ENCODE measurements around the gene GDF2.

DNA sequence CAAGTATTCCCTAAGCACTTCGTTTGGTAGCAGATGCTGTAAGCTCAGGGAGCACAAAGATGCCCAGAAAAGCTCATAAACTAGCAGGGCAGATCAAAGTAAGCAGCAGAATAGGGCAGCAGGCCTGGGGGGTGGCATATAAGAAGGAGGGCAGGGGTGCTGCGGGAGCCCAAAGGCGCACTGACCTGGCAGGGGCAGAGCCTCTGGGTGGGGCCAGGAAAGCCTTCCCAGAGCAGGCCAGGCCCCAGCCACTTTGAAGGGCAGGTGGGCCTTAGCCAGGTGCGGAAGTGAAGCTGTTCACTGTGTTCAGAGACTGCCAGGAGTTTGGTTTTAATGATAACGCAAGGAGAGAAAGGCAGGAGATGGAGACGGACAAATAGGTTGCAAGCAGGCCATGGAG lies 18.4 kb upstream of the GDF2 start:
- TF ChIP-seq CTCF (IDR thresholded peaks at IDR 0.05 in 2 of 3, conservative IDR thresholded peaks at IDR 0.05 in 1 of 3; ENCODE audit: control insufficient read depth in 2 of 3, extremely low read depth in 1 of 3, insufficient read depth in 1 of 3, low read depth in 3 of 3, low read length in 3 of 3) = no peak
- TF ChIP-seq RAD21 (IDR thresholded peaks at IDR 0.05; ENCODE audit: insufficient read depth, low read depth, low read length) = no peak
- TF ChIP-seq GABPA (IDR thresholded peaks at IDR 0.05; ENCODE audit: low read depth) = no peak
- no peak for TF ChIP-seq POLR2A (IDR thresholded peaks at IDR 0.05; ENCODE audit: low read depth, low read length)
- TF ChIP-seq E2F8 (IDR thresholded peaks at IDR 0.05; ENCODE audit: low read depth, partially characterized antibody) = no peak
- TF ChIP-seq CBFB (IDR thresholded peaks at IDR 0.05; ENCODE audit: low read depth) = no peak
- TF ChIP-seq EP300 (IDR thresholded peaks at IDR 0.05; ENCODE audit: borderline replicate concordance in 1 of 2, control insufficient read depth in 1 of 2, low read depth in 2 of 2, low read length in 2 of 2) = no peak
- TF ChIP-seq, protein P1, sequence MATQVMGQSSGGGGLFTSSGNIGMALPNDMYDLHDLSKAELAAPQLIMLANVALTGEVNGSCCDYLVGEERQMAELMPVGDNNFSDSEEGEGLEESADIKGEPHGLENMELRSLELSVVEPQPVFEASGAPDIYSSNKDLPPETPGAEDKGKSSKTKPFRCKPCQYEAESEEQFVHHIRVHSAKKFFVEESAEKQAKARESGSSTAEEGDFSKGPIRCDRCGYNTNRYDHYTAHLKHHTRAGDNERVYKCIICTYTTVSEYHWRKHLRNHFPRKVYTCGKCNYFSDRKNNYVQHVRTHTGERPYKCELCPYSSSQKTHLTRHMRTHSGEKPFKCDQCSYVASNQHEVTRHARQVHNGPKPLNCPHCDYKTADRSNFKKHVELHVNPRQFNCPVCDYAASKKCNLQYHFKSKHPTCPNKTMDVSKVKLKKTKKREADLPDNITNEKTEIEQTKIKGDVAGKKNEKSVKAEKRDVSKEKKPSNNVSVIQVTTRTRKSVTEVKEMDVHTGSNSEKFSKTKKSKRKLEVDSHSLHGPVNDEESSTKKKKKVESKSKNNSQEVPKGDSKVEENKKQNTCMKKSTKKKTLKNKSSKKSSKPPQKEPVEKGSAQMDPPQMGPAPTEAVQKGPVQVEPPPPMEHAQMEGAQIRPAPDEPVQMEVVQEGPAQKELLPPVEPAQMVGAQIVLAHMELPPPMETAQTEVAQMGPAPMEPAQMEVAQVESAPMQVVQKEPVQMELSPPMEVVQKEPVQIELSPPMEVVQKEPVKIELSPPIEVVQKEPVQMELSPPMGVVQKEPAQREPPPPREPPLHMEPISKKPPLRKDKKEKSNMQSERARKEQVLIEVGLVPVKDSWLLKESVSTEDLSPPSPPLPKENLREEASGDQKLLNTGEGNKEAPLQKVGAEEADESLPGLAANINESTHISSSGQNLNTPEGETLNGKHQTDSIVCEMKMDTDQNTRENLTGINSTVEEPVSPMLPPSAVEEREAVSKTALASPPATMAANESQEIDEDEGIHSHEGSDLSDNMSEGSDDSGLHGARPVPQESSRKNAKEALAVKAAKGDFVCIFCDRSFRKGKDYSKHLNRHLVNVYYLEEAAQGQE (IDR thresholded peaks at IDR 0.05; ENCODE audit: low read depth, low read length) = no peak
- TF ChIP-seq SIN3A (IDR thresholded peaks at IDR 0.05; ENCODE audit: low read depth, low read length) = no peak
- no peak for TF ChIP-seq EZH2 (IDR thresholded peaks at IDR 0.05; ENCODE audit: borderline replicate concordance, control insufficient read depth, low read depth, low read length)
- TF ChIP-seq ZNF24 (IDR thresholded peaks at IDR 0.05) = no peak
- TF ChIP-seq YY1 (IDR thresholded peaks at IDR 0.05; ENCODE audit: low read depth, low read length) = no peak
- no peak for TF ChIP-seq JUND (IDR thresholded peaks at IDR 0.05; ENCODE audit: low read depth, low read length)
- no peak for TF ChIP-seq NFIC (IDR thresholded peaks at IDR 0.05; ENCODE audit: low read depth, low read length)

All from GM12878 (cell line).